Fibroblast of mammary gland (primary cell): ENCODE data around the gene CHRDL2.

Experiments
- DNase-seq: peaks from one replicate; pipeline ENCODE4 v3.0.0-alpha.2; 2010; ENCODE audit warnings: low read depth
- H3K4me3 ChIP-seq: 2 replicates; pipeline ENCODE4 v1.5.1; 2011; ENCODE audit warnings: low read depth, mild to moderate bottlenecking, low read length, moderate library complexity; ENCODE audit not compliant: control insufficient read depth
- CTCF ChIP-seq: conservative IDR thresholded peaks from 2 replicates; pipeline ENCODE4 v1.5.1; 2011; ENCODE audit warnings: low read depth, low read length, inconsistent platforms; ENCODE audit not compliant: control insufficient read depth, insufficient read depth

The CHRDL2 gene

GRCh38 chr11:74683279-74683871 is 47.9 kb downstream of the CHRDL2 start:
- peak overlapping the region; percentile 24 for H3K4me3 ChIP-seq
- no peak for DNase-seq
- peak; percentile 47 for TF ChIP-seq CTCF

- no peak for TF ChIP-seq CTCF
- H3K4me3 ChIP-seq: no peak overlapping the region
- no peak for DNase-seq
Measured at GRCh38 chr11:74682731-74683278, 48.4 kb downstream of the CHRDL2 start.

- H3K4me3 ChIP-seq: no peak overlapping the region
- DNase-seq: no peak
- TF ChIP-seq CTCF: no peak
Measured at GRCh38 chr11:74681686-74682651, 49.3 kb downstream of the CHRDL2 start.

- no peak for DNase-seq
- no peak overlapping the region for H3K4me3 ChIP-seq
- TF ChIP-seq CTCF: no peak
Measured at GRCh38 chr11:74680703-74681531, 50.3 kb downstream of the CHRDL2 start.

- H3K4me3 ChIP-seq: no peak overlapping the region
- DNase-seq: no peak
- no peak for TF ChIP-seq CTCF
Measured at GRCh38 chr11:74680035-74680671, 51.1 kb downstream of the CHRDL2 start.

GRCh38 chr11:74679513-74679865 is 51.7 kb downstream of the CHRDL2 start:
- no peak overlapping the region for H3K4me3 ChIP-seq
- no peak for DNase-seq
- no peak for TF ChIP-seq CTCF
